Activated gamma-delta T cell treated with anti-CD3 and anti-CD28 coated beads, Interleukin-2, amount 50 U/mL, for 16 hours (primary cell): ENCODE measurements around the gene PRICKLE1.

Source experiments
- DNase-seq: peaks from one replicate; pipeline ENCODE4 v3.0.0-alpha.2; 2020; ENCODE audit warnings: low read depth

Gene PRICKLE1

GRCh38 chr12:42490261-42490842, 99.2 kb downstream of the PRICKLE1 start:
- DNase-seq, result no peak

DNA sequence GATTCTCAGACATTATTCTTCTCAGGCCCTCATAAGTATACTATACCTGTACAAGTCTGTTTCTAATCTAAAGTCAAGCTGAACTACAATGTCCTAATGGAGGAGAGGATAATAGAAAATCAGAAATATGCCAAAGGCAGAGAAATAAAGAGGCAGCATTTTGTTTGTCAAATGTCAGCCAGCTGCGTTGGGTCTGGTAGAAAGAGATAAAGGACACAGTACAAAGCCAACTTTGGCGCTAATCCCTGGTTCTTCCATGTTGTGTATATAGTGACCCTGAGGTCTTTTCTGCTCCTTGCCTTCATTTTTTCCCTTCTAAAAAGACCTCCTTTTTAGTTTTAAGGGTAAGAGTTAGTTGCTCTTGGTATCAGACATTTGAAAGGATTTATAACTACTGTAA, 103.1 kb downstream of the PRICKLE1 start:
- DNase-seq, result no peak

DNA sequence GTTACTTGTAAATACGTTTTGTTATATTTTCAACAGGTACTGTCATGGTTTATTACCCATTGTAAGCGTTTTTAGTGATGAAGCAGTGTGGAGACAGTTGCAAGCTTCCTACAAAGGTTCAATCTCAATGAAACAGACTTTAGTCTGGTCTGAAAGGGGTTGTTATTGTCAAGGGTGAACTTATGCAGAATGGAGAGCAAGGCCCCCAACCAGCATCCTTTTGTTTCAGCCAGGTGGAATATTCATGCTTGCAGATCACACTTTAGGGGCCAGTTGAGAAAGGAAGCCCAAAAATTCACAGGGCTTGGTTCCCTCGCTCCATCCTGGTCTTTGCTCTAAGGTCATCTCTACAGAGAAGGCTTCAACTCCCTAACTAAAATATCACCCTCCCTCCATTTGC, 103.7 kb downstream of the PRICKLE1 start:
- DNase-seq, result no peak

DNA sequence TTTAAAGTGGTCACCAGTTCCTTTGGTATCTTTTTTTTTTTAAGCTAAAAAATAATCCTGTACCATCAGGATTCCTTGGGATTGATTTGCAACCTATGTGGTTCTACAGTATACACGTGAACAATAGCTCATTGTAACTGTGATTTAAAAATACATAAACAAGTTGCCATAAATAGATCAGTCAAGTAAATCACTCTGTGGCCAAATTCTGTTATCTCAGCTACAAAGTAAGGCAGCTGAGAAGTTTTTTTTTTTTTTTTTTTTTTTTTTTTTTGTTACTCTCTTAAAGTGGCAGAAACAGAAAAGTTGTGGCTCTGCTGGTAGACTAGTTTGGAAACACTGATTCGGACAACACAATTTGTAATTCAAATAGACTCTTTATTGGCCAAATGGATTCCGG, 104.5 kb downstream of the PRICKLE1 start:
- DNase-seq, result no peak

GRCh38 chr12:42483521-42483790, 106.1 kb downstream of the PRICKLE1 start:
- DNase-seq, result no peak

DNA sequence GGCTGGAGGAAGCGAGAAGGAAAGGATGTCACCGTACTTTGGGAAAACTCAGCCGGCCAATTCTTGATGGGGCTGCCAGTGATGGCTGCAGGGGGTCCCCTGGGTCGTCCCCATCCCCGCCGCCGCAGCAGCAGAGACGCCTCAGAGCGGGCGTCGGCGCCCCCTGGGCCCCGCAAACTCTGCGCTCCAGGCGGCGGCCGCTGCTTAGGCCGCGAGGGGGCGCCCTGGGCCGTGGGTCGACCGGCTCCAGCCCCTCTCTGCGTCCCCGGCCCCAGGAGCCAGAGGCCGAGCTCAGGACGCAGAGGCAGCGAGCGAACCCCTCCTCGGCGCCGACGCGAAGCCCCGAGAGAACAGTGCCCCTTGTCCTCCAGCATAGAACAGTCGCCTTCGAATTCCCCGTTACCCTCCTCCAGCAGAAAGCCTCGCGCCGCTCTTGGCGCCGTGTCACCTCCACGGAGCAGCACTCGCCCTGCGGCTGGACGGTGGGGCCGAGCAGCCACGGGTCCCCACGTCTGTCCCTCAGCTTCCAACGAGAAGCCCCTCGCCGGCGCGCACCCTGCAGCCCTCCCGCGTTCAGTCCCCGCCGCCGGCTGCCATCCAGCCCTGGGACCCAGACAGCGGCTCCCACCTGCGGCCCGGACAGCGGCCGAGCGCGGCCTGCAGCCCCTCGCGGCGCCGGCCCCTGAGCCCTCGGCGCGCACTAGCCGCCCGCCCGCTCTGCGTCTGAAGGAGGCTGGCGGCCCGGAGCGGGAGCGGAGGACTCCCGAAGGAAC, 106.6 kb downstream of the PRICKLE1 start:
- no peak for DNase-seq

DNA sequence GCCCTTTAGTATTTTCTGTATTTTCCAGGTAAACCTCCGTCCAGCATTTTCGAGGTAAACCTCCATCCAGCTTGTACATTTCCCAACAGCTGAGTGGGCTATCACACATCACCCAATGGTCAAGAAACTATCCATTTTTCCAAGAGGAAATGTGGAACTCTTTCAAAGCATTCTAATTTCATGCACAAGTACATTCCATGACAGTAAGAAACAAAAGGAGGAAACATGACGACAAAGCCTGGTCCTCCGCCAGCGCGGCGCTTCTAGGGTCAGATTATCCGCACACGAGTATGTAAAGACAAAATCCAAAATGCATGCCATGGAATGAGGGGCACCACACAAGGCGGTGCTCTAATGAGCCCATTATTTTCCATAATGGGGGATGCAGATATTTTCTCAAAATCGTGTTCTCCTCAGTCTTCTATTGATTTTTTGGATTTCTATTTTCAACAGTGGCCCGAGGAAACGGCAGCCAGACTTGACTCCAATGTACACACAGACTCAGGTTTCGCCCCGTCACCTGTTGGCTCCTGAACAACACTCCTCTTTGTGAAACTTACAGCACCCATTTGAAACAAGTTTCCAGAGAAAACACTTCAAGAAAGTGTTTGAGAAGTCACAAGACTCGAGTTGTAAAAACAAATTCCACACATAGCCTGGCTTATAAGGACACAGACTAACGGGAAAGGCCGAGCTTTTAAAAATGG, 107.4 kb downstream of the PRICKLE1 start:
- DNase-seq, result no peak

- no peak for DNase-seq
Observed at GRCh38 chr12:42481368-42481767, 108.2 kb downstream of the PRICKLE1 start.

DNA sequence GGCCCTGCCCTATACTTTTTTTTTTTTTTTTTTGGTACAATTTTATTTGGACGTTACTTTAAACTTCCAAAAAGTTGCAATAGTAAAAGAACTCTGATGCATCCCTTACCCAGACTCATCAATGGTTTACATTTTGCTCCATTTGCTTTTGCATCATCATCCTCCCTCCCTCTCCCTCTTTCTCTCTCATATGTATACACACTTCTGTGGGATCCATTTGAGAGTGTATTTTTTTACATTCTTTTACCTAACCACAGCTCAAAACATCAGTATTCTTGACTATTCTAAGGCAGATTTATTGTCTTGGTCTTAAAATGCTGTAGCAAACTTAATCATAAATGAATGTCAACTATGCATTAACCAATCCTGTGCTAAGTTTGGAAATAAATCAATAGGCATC, 111.6 kb downstream of the PRICKLE1 start:
- DNase-seq, result no peak

- no peak for DNase-seq
Observed at GRCh38 chr12:42475106-42475505, 114.4 kb downstream of the PRICKLE1 start.

GRCh38 chr12:42474391-42474790, 115.2 kb downstream of the PRICKLE1 start:
- no peak for DNase-seq

- no peak for DNase-seq
Observed at GRCh38 chr12:42473561-42473960, 116.0 kb downstream of the PRICKLE1 start.

GRCh38 chr12:42473130-42473529, 116.4 kb downstream of the PRICKLE1 start:
- no peak for DNase-seq

- DNase-seq, result no peak
Observed at GRCh38 chr12:42472376-42472775, 117.2 kb downstream of the PRICKLE1 start.

DNA sequence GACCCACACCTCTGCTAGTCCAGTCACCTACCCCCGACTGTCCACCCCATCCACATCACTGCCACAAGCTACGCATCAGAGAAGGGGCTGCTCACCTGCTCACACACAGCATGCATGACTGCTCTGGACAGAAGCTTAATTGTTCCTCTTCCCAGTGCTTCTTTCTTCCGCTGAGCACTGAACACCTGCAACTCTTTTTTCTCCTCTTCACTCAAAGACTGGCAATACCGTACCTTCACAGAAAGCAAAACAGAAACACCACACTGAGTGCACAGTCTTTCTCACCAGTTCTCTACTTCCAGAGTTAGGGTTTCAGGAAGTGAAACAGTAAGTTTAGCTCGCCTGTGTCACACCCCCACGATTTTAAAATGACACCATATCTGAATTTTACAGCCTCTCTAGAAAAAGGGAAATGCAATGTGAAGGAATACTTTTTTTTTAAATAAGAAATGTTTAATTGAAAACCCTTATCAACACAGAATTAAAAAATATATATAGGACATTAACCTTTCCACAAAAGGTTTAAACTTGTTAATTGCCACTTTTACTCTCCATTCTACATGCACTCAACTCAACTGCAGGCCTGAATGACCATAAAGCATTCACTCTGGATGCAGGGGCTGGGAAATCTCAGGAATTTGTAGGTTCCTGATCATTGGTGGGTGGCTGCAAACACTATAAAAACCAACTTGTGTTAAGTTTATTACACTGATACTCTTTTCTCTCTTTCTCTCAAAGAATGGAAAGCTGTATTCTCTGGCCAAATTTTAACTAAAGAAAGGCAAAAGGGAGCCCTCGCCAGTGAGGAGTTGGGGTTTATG, 120.0 kb downstream of the PRICKLE1 start:
- no peak for DNase-seq

DNA sequence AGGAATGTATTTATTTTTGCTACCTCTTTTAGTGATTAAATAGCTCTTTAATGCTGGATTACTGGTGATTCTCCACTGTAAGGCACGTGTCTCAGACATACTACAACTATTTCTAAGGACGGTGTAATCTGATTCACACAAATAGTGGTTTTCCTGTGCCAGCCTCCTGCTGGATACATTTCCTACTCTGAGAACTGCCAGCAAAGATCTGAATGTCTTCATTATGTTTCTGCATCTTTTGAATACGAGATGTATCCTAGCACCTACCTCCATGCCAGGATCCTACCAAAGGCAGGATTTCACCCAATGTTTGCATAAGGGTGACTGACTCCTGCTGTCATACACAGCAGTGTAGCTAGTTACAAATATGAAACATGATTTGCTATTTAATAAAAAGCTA, 120.6 kb downstream of the PRICKLE1 start:
- no peak for DNase-seq

- no peak for DNase-seq
Observed at GRCh38 chr12:42468341-42468821, 121.2 kb downstream of the PRICKLE1 start.

DNA sequence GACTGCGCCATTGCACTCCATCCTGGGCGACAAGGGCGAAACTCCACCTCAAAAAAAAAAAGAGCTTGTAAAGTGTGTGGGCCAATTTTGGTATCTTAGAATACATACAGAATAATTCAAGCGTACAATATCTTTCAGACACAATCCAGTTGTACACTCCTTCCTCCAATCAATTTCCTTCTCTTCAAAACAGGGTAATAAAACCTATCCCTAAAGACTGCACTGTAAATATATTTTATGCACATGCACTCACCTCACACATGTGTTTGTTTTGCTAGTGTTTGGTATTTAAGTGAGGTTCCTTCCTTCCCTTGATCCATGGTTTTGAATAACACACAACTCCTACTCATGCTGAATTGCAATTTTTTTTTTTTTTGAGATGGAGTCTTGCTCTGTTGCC, 125.9 kb downstream of the PRICKLE1 start:
- DNase-seq, result no peak

- DNase-seq, result no peak
Observed at GRCh38 chr12:42462486-42462885, 127.1 kb downstream of the PRICKLE1 start.

GRCh38 chr12:42459336-42459847, 130.2 kb downstream of the PRICKLE1 start:
- no peak for DNase-seq

- no peak for DNase-seq
Observed at GRCh38 chr12:42458575-42458974, 131.0 kb downstream of the PRICKLE1 start.

DNA sequence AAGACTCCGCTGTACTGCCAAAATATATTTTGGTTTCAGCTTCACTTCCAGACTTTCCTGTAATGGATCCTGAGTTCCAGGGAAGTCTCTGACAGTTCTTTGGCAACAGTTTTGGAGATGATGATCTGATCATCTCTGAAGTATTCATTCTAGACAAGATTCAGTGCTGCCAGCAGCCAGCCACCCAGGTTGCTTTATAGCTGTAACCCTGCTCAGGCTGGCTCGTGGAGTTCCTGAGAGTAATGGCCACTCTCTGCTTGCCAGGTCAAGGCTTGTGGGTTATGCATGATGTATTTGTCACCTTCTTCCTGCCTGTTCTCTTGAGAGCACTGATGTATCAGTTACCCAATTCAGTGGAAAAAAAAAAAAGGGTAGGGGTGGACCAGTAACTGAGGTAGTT, 139.3 kb downstream of the PRICKLE1 start:
- DNase-seq, result no peak
